ENCODE measurements around the gene PTPRD.

Gene PTPRD

DNA sequence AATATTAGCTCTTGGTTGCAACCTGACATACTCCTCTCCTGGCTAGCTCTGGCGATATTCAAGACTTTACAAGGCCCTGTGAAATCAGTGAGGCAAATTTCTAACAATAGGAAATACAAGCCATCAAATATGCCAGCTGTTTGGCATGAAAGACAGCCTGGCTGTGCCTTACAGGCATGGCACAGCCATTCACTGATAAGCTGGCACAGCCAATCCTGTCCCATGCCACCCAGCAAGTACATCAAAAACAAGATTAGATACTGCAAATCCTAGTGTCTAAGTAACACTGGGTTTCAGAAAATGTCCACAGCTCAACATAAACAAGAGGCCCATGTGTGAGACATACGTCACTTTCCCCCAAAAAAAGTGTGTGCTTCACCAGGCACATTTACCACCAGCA is 1767.4 kb downstream of the PTPRD start:
- no peaks in the 10 kb centered on the region for H3F3A ChIP-seq (ENCODE audit: insufficient read depth)
- H3K79me2 ChIP-seq (ENCODE audit: insufficient read depth, low read length): no peaks in the 10 kb centered on the region
- no peak for TF ChIP-seq EZH2phosphoT487 (conservative IDR thresholded peaks at IDR 0.05; ENCODE audit: low read length)
- TF ChIP-seq, protein P1, sequence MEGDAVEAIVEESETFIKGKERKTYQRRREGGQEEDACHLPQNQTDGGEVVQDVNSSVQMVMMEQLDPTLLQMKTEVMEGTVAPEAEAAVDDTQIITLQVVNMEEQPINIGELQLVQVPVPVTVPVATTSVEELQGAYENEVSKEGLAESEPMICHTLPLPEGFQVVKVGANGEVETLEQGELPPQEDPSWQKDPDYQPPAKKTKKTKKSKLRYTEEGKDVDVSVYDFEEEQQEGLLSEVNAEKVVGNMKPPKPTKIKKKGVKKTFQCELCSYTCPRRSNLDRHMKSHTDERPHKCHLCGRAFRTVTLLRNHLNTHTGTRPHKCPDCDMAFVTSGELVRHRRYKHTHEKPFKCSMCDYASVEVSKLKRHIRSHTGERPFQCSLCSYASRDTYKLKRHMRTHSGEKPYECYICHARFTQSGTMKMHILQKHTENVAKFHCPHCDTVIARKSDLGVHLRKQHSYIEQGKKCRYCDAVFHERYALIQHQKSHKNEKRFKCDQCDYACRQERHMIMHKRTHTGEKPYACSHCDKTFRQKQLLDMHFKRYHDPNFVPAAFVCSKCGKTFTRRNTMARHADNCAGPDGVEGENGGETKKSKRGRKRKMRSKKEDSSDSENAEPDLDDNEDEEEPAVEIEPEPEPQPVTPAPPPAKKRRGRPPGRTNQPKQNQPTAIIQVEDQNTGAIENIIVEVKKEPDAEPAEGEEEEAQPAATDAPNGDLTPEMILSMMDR (IDR thresholded peaks at IDR 0.05; ENCODE audit: insufficient read depth, low read length, poor library complexity, severe bottlenecking): no peak
- H3K4me3 ChIP-seq (ENCODE audit: insufficient read depth, low read length, poor library complexity, severe bottlenecking): no peak overlapping the region
- no peaks in the 10 kb centered on the region for H3K36me3 ChIP-seq (ENCODE audit: low read length)
- H2AFZ ChIP-seq (ENCODE audit: low read depth, low read length, severe bottlenecking): no peak overlapping the region
- no peaks in the 10 kb centered on the region for H3K27me3 ChIP-seq (ENCODE audit: low read length)
- no peaks in the 10 kb centered on the region for H3K9me3 ChIP-seq (ENCODE audit: insufficient read depth, low read length)
- no peak overlapping the region for H3K9ac ChIP-seq (ENCODE audit: low read length)
- H3K4me2 ChIP-seq (ENCODE audit: low read depth, low read length, poor library complexity, severe bottlenecking): no peak overlapping the region
- H3K27ac ChIP-seq (ENCODE audit: low read depth, low read length): no peak overlapping the region
- H3K9me2 ChIP-seq (replicated peaks; ENCODE audit: insufficient read depth, low read length): 0 out of 2 replicates have a peak, but pooled peaks cover 3% of the 10 kb centered on the region
- H4K20me1 ChIP-seq (ENCODE audit: low read depth, low read length): no peaks in the 10 kb centered on the region

DNA sequence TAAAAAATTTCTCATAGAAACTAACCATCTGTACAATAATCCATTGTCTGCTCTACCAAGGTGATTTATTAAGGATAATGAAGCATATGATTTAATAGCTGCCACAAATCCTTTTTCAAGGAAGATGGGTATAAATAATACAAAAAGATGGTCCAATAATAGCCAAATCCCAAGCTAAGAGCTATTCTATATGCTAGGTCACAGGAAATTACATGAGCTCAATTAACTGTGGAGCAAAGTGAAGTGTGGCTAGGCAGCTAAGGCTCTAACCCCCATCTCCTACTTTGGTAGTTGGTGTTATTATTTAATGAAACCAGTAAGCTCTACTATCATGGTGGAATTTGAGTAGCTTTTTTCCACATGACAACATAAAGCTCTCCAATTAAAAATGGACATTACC is 1768.3 kb downstream of the PTPRD start:
- no peak for TF ChIP-seq EZH2phosphoT487 (conservative IDR thresholded peaks at IDR 0.05; ENCODE audit: low read length)
- TF ChIP-seq, protein P1 (IDR thresholded peaks at IDR 0.05; ENCODE audit: insufficient read depth, low read length, poor library complexity, severe bottlenecking): no peak
- Histone ChIP-seq H3K4me2 (ENCODE audit: low read depth, low read length, poor library complexity, severe bottlenecking) (no peak overlapping the region), H4K20me1 (ENCODE audit: low read depth, low read length) (no peaks in the 10 kb centered on the region), H3K36me3 (ENCODE audit: low read length) (no peaks in the 10 kb centered on the region), H3K27ac (ENCODE audit: low read depth, low read length) (no peak overlapping the region), H3K27me3 (ENCODE audit: low read length) (no peaks in the 10 kb centered on the region), H3K9me3 (ENCODE audit: insufficient read depth, low read length) (no peaks in the 10 kb centered on the region), H3F3A (ENCODE audit: insufficient read depth) (no peaks in the 10 kb centered on the region), H3K4me3 (ENCODE audit: insufficient read depth, low read length, poor library complexity, severe bottlenecking) (no peak overlapping the region), H3K9me2 (replicated peaks; ENCODE audit: insufficient read depth, low read length) (0 out of 2 replicates have a peak, but pooled peaks cover 3% of the 10 kb centered on the region), H2AFZ (ENCODE audit: low read depth, low read length, severe bottlenecking) (no peak overlapping the region), H3K79me2 (ENCODE audit: insufficient read depth, low read length) (no peaks in the 10 kb centered on the region), H3K9ac (ENCODE audit: low read length) (no peak overlapping the region)

DNA sequence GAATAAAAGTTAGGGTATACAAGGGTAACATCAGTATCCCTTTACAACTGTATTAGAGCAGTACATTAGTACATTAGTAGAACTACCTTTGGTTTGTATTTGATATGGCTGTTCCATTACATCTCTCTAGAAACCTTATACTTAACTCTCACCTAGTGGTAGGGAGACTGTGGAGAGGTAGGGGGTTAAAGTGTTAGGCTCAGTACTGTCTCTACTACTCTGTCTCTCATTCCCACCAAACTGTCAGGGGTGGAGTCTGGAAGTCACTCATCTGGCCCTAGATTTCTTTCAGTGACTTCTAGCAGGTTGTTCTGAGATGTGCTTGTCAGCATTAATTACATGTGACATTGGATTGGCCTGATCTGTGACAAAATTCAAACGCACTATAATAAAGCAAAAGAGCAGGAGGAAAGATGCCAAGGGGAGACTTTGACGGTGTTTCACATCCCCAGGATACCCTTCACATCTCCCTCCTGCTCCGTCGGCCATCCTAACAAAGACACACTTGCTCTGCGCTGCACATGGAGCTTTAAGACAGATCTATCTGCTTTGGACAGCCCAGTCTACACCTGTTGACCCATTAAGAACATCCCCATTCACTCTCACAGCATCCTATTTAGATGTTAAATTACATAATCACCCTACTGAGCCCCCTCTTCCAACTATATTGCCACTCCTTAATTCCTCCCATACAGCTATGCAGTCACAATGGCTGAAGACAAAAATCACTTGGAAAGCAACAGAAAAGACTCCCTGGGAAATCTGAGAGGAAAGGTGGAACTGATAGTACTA is 1770.2 kb downstream of the PTPRD start:
- Histone ChIP-seq H3K4me3 (ENCODE audit: insufficient read depth, low read length, poor library complexity, severe bottlenecking) (no peak overlapping the region), H3K27me3 (ENCODE audit: low read length) (no peaks in the 10 kb centered on the region), H3K4me2 (ENCODE audit: low read depth, low read length, poor library complexity, severe bottlenecking) (no peak overlapping the region), H4K20me1 (ENCODE audit: low read depth, low read length) (no peaks in the 10 kb centered on the region), H2AFZ (ENCODE audit: low read depth, low read length, severe bottlenecking) (no peak overlapping the region), H3F3A (ENCODE audit: insufficient read depth) (no peaks in the 10 kb centered on the region), H3K9me3 (ENCODE audit: insufficient read depth, low read length) (no peaks in the 10 kb centered on the region), H3K9ac (ENCODE audit: low read length) (no peak overlapping the region), H3K79me2 (ENCODE audit: insufficient read depth, low read length) (no peaks in the 10 kb centered on the region), H3K36me3 (ENCODE audit: low read length) (no peaks in the 10 kb centered on the region), H3K27ac (ENCODE audit: low read depth, low read length) (no peak overlapping the region), H3K9me2 (replicated peaks; ENCODE audit: insufficient read depth, low read length) (0 out of 2 replicates have a peak, but pooled peaks cover 3% of the 10 kb centered on the region)
- TF ChIP-seq, protein P1 (IDR thresholded peaks at IDR 0.05; ENCODE audit: insufficient read depth, low read length, poor library complexity, severe bottlenecking): no peak
- TF ChIP-seq EZH2phosphoT487 (conservative IDR thresholded peaks at IDR 0.05; ENCODE audit: low read length): no peak
